Heart right ventricle (tissue), 16 donors: ENCODE measurements around the gene PTPRD. TPM values are rescaled to one million over a fixed set of nuclear protein-coding genes. Genes with fewer than 3 reads are reported as not detected.

Source experiments
- ATAC-seq, 8 donors: fragments of 200-7000 bp; cut with Tn5 transposase; one replicate each; pipeline ENCODE4 v1.9.1; 2020; ENCODE audit warnings: mild to moderate bottlenecking in 8 of 8, moderate library complexity in 8 of 8, moderate number of reproducible peaks in 1 of 8
- DNase-seq, 2 donors: peaks; one replicate each; pipeline ENCODE4 v3.0.0-alpha.2; 2020
- H3K27ac ChIP-seq, 10 donors: fragments of 200-600 bp; sonication (generic) in 2 of 10; one replicate each; pipeline versions ENCODE4 v1.5.0 to v1.8.0; 2020 to 2022; ENCODE audit warnings: mild to moderate bottlenecking in 3 of 10
- H3K27me3 ChIP-seq, 7 donors: fragments of 200-600 bp; one replicate each; pipeline ENCODE4 v1.8.0; 2021 to 2022; ENCODE audit warnings: mild to moderate bottlenecking in 2 of 7
- H3K36me3 ChIP-seq, 9 donors: fragments of 200-600 bp; sonication (generic) in 1 of 9; one replicate each; pipeline versions ENCODE4 v1.5.0 to v1.8.0; 2020 to 2022; ENCODE audit warnings: mild to moderate bottlenecking in 2 of 9
- H3K4me1 ChIP-seq, 9 donors: fragments of 200-600 bp; sonication (generic) in 1 of 9; one replicate each; pipeline versions ENCODE4 v1.5.0 to v1.8.0; 2020 to 2022; ENCODE audit warnings: mild to moderate bottlenecking in 4 of 9
- H3K4me3 ChIP-seq, 10 donors: fragments of 200-600 bp; sonication (generic) in 2 of 10; one replicate each; pipeline versions ENCODE4 v1.5.0 to v1.8.0; 2020 to 2022; ENCODE audit warnings: mild to moderate bottlenecking in 7 of 10, moderate library complexity in 2 of 10
- H3K9me3 ChIP-seq, 11 donors: fragments of 200-600 bp in 10 of 11; sonication (generic) in 2 of 11; one replicate each; pipeline versions ENCODE4 v1.5.0 to v1.8.0; 2013 to 2022; ENCODE audit warnings: mild to moderate bottlenecking in 2 of 11, control low read depth in 1 of 11, moderate library complexity in 1 of 11
- WGBS, 2 donors: extraction: QIAGEN DNeasy Blood & Tissue Kit; methylation state at CpG; one replicate each; pipeline ENCODE4 v1.1.7; 2013; ENCODE audit warnings: inconsistent platforms in 1 of 2; 5-methylcytosine and 5-hydroxymethylcytosine counted together
- intact Hi-C, 10 donors: fragments of 100-400 bp; cut with DNase I; formaldehyde crosslinking; loops; one replicate each; pipeline versions ENCODE4 v1.11.1 to v1.14.2; 2022
- polyA plus RNA-seq, 2 donors: library from polyadenylated mRNA; stranded (reverse); fragments of 200-250 nt; gene quantifications; one replicate each; pipeline ENCODE4 v1.2.3, GENCODE V29; 2013
- total RNA-seq, 10 donors: library from RNA; stranded (reverse); fragmentation: NEBNext Ultra II Directional in 3 of 10; extraction: Animal tissue kit (Norgen Biotek cat#: 25700) in 3 of 10; gene quantifications; one replicate each; pipeline versions ENCODE4 v1.2.1 to v1.2.4, GENCODE V29; 2021 to 2023
- TF ChIP-seq, protein P1 (sequence below), 9 donors: fragments of 200-600 bp; sonication (generic) in 2 of 9; IDR thresholded peaks; one replicate each; pipeline versions ENCODE4 v1.5.0 to v1.8.0; 2021 to 2022; ENCODE audit warnings: antibody characterized with exemption in 9 of 9, mild to moderate bottlenecking in 5 of 9, moderate library complexity in 1 of 9
- donor health status: Arrhythmogenic right ventricular cardiomyopathy.
- donor health status: ischemic (EF 13 %, LVEDD 7.1; RV severe dilation, severe dysfunction).
- donor health status: healthy with polysubstance abuse.
- donor health status: DM: no; HTN: yes; CAD: no.
- donor health status: DM: no; HTN: no; CAD: no.
- donor health status: ischemic (EF 25% LVEDD 6.9; RV normal size, moderate dysfunction).
- donor health status: ischemic (EF 25% LVEDD 5.7; RV mildly dilated, moderate dysfunction).
- donor health status: healthy.
- donor health status: DM: yes; HTN: yes; CAD: no.
- donor health status: Ischemic cardiomyopathy.
- donor health status: ischemic (EF 35%, LVEDD 5.7; RV mildly dilated, moderate dysfunction).
- donor health status: nonischemic (EF 11% LVEDD 7.7; RV severe dilation, severe dysfunction).
- donor health status: DM: yes; HTN: yes; CAD: no.
- donor health status: PGD.
- donor health status: ischemic (EF 29% LVEDD 5.4; RV normal size, mild dysfunction).
- donor health status: nonischemic (EF 23%, LVEDD 6.1; RV moderate dilation, normal function).

PTPRD gene
- total and polyA plus RNA-seq, 12 donors: 1.4 to 25.2 (median 13.0) TPM

DNA sequence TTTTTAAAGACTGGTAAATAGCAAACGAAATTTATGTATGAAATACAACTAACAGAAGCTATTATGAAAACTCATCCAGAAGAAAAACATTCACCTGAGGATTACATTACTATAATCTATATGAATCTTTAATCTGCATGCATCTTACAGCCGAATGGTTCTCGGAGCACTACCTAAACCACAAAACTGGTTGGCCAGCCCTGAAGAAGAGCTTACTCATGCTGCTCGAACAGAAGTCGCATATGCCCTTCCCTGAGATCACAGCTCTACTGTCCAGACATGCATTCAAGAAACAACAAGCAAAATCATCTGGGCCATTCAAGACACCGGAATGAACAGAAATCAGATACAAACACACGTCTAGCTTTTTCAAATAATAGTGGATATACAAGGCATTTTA is 1882.2 kb downstream of the PTPRD start:
- intact Hi-C loops: loop anchor here in 1 of 10 donors (10.0 kb wide), 1 partner anchor 56 kb away; no protein-coding TSS in a partner anchor
- DNase-seq (no peak), ATAC-seq (no peak)
- Histone ChIP-seq H3K27me3 (no peaks in the 10 kb centered on the region), H3K4me3 (no peak overlapping the region), H3K4me1 (peaks cover 0 to 14% (median 1%) of the 10 kb centered on the region in 9 donors), H3K36me3 (no peaks in the 10 kb centered on the region), H3K9me3 (no peaks in the 10 kb centered on the region), H3K27ac (no peak overlapping the region)
- WGBS, 2 donors: 82 to 86% methylated on average over 7 of the region's 7 CpGs
- TF ChIP-seq, protein P1, sequence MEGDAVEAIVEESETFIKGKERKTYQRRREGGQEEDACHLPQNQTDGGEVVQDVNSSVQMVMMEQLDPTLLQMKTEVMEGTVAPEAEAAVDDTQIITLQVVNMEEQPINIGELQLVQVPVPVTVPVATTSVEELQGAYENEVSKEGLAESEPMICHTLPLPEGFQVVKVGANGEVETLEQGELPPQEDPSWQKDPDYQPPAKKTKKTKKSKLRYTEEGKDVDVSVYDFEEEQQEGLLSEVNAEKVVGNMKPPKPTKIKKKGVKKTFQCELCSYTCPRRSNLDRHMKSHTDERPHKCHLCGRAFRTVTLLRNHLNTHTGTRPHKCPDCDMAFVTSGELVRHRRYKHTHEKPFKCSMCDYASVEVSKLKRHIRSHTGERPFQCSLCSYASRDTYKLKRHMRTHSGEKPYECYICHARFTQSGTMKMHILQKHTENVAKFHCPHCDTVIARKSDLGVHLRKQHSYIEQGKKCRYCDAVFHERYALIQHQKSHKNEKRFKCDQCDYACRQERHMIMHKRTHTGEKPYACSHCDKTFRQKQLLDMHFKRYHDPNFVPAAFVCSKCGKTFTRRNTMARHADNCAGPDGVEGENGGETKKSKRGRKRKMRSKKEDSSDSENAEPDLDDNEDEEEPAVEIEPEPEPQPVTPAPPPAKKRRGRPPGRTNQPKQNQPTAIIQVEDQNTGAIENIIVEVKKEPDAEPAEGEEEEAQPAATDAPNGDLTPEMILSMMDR (IDR thresholded peaks at IDR 0.05): no peak

DNA sequence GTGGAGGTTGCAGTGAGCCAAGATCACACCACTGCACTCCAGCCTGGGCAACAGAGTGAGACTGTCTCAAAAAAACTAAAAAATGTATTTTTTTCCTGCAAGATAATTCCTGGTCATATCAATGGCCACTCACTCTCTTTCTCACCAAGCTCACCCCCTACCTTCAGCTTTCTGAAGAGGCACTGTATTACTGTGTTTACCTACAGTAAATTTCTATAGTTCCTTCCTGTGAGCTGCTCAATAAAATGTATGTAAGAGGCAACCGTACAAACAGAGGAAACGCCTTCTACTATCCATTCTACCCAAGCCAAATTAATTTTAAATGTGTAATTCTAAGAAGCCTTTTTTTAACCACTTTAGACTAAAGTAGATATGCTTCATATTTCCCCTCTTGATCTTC is 1883.9 kb downstream of the PTPRD start:
- 67 to 69% methylated on average over 2 of the region's 2 CpGs for WGBS, 2 donors
- Histone ChIP-seq H3K27me3 (no peaks in the 10 kb centered on the region), H3K4me3 (no peak overlapping the region), H3K9me3 (no peaks in the 10 kb centered on the region), H3K27ac (no peak overlapping the region), H3K36me3 (no peaks in the 10 kb centered on the region), H3K4me1 (peaks cover 0 to 12% (median 0%) of the 10 kb centered on the region in 9 donors)
- ATAC-seq (no peak), DNase-seq (no peak)
- TF ChIP-seq, protein P1 (IDR thresholded peaks at IDR 0.05): no peak
- intact Hi-C loops: no loop called here

DNA sequence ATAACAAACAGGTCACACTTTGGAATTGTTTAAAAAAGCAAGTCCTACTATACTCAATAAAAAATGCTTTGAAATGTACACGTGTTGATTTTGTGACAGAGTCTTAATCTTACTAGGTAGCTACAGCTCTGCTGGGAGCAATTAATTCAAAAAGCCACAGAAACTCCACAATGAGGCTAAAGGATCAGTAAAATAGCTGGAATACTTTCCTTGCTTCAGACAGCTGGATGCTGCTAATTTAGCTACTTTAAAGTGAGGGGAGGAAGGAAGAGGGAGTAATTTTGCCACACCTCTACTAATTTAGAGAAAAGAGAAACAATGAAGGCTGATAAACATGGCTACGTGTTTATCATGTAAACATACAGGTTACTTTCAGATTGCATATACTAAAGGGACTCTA is 1885.6 kb downstream of the PTPRD start:
- TF ChIP-seq, protein P1 (IDR thresholded peaks at IDR 0.05): no peak
- ATAC-seq: no peak

DNA sequence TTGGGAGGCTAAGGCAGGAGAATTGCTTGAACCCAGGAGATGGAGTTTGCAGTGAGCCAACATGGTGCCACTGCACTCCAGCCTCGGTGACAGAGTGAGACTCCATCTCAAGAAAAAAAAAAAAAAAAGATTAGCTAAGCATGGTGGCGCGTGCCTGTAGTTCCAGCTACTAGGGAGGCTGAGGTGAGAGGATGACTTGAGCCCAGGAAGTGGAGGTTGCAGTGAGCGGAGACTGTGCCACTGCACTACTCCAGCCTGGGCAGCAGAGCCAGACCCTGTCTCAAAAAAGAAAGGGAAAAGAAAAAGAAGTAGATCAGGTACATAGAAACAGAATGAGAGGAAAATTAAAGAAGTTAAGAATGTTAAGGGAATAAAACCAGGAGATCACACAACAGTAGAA is 1886.1 kb downstream of the PTPRD start:
- ATAC-seq: no peak

More for the DNA sequence above, 1885.6 kb downstream of the PTPRD start:
- Histone ChIP-seq H3K9me3 (no peaks in the 10 kb centered on the region), H3K36me3 (no peaks in the 10 kb centered on the region), H3K4me1 (peaks cover 0 to 12% (median 0%) of the 10 kb centered on the region in 9 donors), H3K4me3 (no peak overlapping the region), H3K27me3 (no peaks in the 10 kb centered on the region), H3K27ac (no peak overlapping the region)
- intact Hi-C loops: no loop called here
- 57 to 59% methylated on average over 2 of the region's 2 CpGs for WGBS, 2 donors
- DNase-seq: no peak

More for the DNA sequence above, 1886.1 kb downstream of the PTPRD start:
- Histone ChIP-seq H3K27me3 (no peaks in the 10 kb centered on the region), H3K9me3 (no peaks in the 10 kb centered on the region), H3K4me3 (no peak overlapping the region), H3K4me1 (peaks cover 0 to 12% (median 0%) of the 10 kb centered on the region in 9 donors), H3K27ac (no peak overlapping the region), H3K36me3 (no peaks in the 10 kb centered on the region)
- intact Hi-C loops: no loop called here
- 97 to 99% methylated on average over 4 of the region's 4 CpGs for WGBS, 2 donors
- TF ChIP-seq, protein P1 (IDR thresholded peaks at IDR 0.05): no peak
- DNase-seq: no peak
